HL-60/S4 treated with phorbol 12-myristate 13-acetate at 8.2 ng/mL for 4 days and 3 days (cell line): Measurements from ENCODE around the gene CSRP1.
"Not testable (repeated sequence)": the region's sequence is repeated elsewhere in the genome, so short reads cannot be mapped to it uniquely, and the experiment has no call there.

Experiments
- in situ Hi-C: fragments of 300-500 bp; cut with MboI; formaldehyde crosslinking; loops from 2 replicates; pipeline ENCODE4 v1.15.0; 2022; ENCODE audit warnings: low sequenced_read_pairs

The CSRP1 gene

GRCh38 chr1:201479201-201479730 is 27.7 kb downstream of the CSRP1 start:
- in situ Hi-C loops = no loop called here

DNA sequence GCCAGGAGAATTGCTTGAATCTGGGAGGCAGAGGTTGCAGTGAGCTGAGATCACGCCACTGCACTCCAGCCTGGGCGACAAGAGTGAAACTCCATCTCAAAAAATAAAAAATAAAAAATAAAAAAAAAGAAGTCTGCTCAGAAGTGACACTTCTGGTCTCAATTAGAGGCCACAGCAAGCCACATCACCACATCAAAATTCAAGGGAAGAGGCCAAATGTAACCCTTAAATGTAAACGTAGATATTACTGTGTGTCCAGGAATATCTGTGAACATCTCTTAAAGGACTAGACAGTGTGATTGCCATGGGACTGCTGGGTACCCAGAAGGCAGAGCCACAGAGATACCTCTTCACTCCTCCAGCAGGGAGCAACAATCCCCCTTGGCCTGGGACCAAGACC is 28.3 kb downstream of the CSRP1 start:
- in situ Hi-C loops = not testable (repeated sequence)

DNA sequence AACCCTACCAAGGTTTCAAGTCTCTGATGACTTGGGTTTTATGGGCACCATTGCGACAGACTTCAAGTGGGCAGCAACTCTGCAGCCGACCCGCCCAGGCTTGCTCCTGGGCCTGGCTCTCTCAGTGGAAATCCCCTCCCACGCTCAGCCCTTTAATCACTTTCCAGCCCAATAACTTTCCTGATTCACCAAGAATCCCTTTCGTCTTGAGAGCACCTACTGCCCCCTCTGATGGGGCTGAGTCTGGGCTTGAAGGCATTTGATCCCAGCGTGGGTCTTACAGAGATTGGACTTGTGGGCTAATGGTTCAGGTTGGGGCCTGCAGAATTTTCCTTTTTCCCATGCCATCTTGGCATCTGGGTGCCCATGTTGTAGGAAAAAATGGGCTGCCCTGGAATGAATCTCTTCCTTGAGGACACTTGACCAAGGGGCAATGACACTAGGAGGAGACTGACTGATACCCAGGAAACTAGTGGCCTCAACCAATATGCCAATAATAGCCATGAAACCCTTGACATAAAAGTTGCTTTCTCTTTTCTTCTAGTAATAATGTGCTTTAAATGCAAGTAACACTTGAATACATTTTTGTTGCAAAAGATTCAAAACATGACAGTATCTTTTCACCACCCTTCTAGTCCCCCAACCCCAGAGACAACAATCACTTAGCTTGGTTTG is 30.1 kb downstream of the CSRP1 start:
- in situ Hi-C loops = no loop called here

DNA sequence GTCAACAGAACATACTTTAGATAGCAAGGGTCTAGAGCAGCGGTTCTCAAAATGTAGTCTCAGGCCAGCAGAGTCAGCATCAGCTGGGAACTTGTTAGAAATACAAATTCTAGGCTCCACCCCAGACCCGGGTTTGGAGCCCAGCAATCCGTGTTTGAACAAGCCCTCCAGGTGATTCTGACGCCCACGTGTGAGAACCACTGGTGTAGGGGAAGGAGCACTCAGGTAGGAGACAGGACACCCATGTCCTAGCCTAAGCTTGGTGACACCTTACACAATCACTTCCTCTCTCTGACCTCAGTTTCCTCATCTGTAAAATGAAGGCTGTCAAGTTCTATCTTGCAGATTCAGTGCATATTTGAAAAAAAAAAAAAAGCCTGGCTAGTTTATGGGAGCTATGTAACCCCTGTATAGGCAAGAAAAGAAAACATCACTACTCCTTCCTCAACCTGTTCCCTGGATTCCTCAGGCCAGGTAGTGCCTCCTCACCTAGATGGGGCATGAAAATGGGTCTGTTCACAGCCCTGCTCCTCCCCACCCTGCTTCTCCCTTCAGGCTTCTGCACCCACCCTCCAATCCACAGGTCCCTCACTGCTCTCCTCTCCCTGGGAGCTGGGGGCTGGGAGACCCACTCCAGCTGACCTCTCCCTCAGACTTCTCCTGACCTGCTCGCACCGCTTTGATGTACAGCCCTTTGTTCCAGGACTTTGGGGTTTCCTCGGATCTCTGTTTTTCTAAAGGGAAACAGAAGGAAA is 30.8 kb downstream of the CSRP1 start:
- in situ Hi-C loops = no loop called here

DNA sequence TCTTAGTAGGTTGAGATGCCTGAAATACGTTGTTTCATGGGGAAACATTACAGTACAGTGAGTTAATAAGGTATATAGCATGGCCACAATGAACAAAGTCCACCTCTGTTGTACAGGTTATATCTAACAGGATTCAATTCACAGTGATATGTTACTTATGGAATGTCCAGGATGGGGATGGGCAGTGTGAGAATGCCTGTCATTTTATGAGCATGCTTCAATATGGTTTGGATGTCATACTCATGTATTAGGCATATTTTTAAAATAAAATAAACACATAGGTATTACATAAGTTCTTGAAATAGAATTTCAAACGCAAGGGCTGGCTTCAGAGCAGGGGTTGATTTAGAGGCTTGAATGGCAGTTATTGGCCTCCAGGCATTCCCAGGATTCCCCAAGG is 31.8 kb downstream of the CSRP1 start:
- in situ Hi-C loops = no loop called here

DNA sequence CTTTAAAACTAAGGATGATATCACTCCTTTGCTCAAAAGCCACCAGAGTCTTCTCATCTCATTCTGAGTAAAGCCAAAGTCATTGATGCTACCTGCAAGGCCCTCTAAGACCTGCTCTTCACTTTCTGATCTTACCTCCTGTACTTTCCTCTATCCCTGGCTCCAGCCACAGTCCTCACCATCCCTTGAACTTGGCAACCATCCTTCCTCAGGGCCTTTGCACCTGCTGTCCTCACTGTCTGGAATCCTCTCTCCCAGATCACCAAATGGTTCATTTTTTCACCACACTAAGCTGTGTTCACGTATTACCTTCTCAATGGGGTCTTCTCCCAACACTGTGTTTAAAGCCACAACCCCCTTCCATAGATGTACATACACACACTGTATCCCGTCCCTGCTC is 33.6 kb downstream of the CSRP1 start:
- in situ Hi-C loops = no loop called here

- in situ Hi-C loops = not testable (repeated sequence)
Measured at GRCh38 chr1:201472321-201472720, 34.6 kb downstream of the CSRP1 start.

DNA sequence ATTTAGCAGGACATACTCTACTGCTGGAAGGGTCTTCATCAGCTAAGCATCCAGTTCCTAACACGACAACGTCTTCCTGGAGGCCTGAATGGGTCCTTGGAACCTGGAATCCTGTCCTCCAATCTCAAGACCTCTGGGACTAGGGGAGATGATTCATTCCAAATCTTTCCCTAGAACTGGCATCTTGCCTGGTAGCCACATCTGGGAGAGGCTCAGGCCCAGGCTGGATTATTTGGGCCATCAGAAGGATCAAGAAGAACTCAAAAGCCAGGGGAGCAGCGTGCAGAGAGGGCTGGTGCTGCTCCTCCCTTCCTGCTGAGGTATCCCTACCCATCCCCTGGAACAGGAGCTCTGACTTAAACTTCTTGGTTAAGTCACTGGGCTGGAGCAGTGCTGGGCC is 35.2 kb downstream of the CSRP1 start:
- in situ Hi-C loops = no loop called here

DNA sequence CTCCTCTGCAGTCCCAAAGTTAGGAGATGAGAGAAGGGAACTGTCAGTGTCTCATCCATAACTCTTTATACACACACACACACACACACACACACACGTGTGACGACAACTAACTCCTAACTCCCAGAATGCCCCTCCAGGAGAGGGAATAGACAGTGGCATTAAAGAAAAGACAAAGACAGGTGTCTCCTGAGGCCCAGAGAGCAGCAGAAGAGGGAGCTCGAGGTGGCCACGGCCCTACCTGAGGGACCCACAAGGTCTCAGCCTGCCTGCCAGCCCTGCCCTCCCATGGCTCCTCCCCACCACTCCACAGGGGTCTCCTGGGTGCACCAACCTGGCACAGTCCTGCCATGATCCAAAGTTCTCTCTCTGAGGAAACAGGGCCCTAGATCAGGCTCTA is 36.3 kb downstream of the CSRP1 start:
- in situ Hi-C loops = no loop called here

DNA sequence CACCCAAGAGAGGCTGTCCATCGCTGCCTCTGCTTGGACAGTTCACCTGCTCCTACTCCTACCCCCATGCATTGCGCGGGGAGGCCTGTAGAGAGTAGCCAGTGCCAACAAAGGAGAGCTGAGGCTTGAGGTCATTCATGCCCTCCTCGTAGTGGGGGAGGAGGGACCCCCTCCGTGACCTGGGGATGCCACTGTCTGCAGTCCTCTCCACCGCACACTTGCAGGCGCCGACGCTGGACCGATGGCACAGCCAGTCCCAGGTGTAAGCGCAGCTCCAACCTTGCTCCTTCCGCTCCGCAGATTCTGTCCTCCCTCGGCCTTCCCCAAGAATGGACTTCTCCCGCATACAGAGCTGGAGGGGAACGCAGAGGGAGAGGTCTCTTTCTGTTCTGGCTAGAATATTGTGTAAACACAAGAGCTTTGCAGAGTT is 37.3 kb downstream of the CSRP1 start:
- in situ Hi-C loops = no loop called here

- in situ Hi-C loops = no loop called here
Measured at GRCh38 chr1:201468844-201469644, 37.9 kb downstream of the CSRP1 start, which contains the start of gene PHLDA3. Gene PHLDA3, minus strand, starts transcription at chr1:201469188. Its CDS starts 402 bp downstream, at chr1:201468786.

- in situ Hi-C loops = no loop called here
Measured at GRCh38 chr1:201468501-201468843, 38.5 kb downstream of the CSRP1 start.

- in situ Hi-C loops = no loop called here
Measured at GRCh38 chr1:201466492-201466891, 40.4 kb downstream of the CSRP1 start.

GRCh38 chr1:201465698-201466290 is 41.1 kb downstream of the CSRP1 start:
- in situ Hi-C loops = no loop called here

DNA sequence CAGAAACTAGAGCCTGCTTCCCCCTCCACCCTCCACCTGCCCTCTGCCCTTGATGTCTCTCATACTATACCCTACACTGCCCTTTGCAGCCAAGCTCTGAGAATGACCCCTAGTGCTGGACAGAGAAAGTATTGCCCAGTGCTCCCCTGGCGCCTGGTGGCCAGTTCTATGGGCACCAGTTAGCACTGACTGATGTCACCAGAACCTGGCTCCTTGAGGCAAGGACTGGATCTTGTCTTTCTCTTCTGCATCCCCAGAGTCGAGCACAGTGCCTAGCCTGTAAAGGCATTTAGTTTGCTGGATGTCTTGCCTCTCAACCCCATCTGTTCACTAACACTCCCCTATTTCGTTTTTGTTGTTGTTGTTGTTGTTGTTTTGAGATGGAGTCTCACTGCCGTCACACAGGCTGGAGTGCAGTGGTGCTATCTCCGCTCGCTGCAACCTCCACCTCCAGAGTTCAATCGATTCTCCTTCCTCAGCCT is 43.8 kb downstream of the CSRP1 start:
- in situ Hi-C loops = no loop called here

GRCh38 chr1:201461645-201462441 is 45.1 kb downstream of the CSRP1 start:
- in situ Hi-C loops = no loop called here

- in situ Hi-C loops = no loop called here
Measured at GRCh38 chr1:201460814-201461644, 45.9 kb downstream of the CSRP1 start.

DNA sequence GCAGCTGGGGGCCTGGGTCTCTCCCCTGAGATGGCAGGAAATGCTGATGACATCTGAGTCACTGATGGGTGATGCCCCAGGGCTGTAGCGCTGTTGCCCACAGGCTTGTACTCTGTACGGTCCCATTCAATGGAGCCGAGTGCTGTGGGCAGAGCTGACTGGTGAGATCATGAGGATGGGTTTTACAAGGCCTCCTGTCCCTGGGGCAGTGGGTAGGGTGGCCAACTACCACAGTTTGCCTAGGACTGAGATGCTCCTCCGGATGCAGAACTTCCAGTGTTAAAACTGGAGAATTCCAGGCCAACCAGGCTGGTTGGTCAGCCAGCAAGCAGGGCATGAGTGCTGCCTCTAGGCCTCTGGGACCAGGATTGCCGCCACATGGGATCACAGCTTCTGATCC is 47.1 kb downstream of the CSRP1 start:
- in situ Hi-C loops = no loop called here

DNA sequence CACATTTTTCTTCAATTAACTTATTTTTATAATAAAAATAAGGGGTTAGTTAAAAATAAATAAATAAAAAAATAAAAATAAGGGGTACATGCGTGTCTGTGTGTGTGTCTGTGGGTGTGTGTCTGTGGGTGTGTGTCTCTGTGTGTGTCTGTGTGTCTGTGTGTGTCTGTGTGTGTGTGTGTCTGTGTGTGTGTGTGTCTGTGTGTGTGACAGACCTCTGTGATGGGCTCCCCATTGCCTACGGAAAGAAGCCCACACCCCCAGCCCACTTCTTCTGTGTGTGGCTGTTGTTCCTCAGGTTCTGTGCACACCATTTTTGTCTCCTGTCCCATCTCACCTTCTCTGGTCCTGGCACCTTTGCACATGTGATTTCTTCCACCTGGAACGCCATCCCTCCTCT is 47.9 kb downstream of the CSRP1 start:
- in situ Hi-C loops = no loop called here
